BLaER1 treated with 17β-estradiol and CSF1 and Interleukin-3, amounts not matched to agents 10 nM and 100 nM (cell line): ENCODE measurements around the gene GFPT2.

Experiments used
- H3K27ac ChIP-seq, 11 experiments: shearing (Covaris generic); formaldehyde crosslinking; 2 replicates each; pipeline ENCODE4 v1.8.1; 2022
- H3K27me3 ChIP-seq, 11 experiments: shearing (Covaris generic); formaldehyde crosslinking; 2 replicates each; pipeline ENCODE4 v1.8.1; 2022
- H3K36me3 ChIP-seq, 11 experiments: shearing (Covaris generic); formaldehyde crosslinking; 2 replicates each; pipeline ENCODE4 v1.8.1; 2022
- H3K4me1 ChIP-seq, 10 experiments: shearing (Covaris generic); formaldehyde crosslinking; 2 replicates each; pipeline ENCODE4 v1.8.1; 2022
- H3K4me2 ChIP-seq, 11 experiments: shearing (Covaris generic); formaldehyde crosslinking; 2 replicates each; pipeline ENCODE4 v1.8.1; 2022
- H3K4me3 ChIP-seq, 10 experiments: shearing (Covaris generic); formaldehyde crosslinking; 2 replicates each; pipeline ENCODE4 v1.8.1; 2022
- H3K9ac ChIP-seq, 11 experiments: shearing (Covaris generic); formaldehyde crosslinking; 2 replicates each; pipeline ENCODE4 v1.8.1; 2022
- H3K9me3 ChIP-seq, 11 experiments: shearing (Covaris generic); formaldehyde crosslinking; replicated peaks in 1 of 11; 2 replicates each; pipeline ENCODE4 v1.8.1; 2022
- H4K20me1 ChIP-seq, 11 experiments: shearing (Covaris generic); formaldehyde crosslinking; 2 replicates each; pipeline ENCODE4 v1.8.1; 2022
- Cebpa-rat ChIP-seq, 11 experiments: shearing (Covaris generic); IDR thresholded peaks; 2 replicates each; pipeline ENCODE4 v1.8.1; 2022

The GFPT2 gene

DNA sequence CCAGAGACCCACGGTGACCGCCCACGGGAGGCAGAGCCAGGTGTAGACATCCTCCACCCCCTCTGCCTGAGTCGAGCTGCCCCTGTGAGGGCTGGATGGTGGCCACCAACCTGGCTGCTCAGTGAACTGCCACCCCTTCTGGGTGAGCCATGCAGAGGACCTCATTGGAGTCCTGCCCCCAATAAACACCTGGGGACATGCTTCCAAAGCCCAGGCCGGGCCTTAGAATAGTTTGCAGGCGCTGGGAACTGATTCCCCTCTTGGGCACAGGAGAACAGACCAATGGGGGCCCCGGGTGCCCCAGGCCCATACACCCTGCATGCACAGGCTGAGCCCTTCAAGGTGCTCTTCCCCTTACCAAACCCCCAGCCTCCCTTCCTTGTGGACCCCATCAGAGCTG lies 38.1 kb upstream of the GFPT2 start:
- Histone ChIP-seq H3K27me3 (no peaks in the 10 kb centered on the region), H3K4me1 (no peaks in the 10 kb centered on the region), H3K9ac (no peak overlapping the region), H3K4me3 (no peak overlapping the region), H3K4me2 (no peak overlapping the region), H3K36me3 (no peaks in the 10 kb centered on the region), H4K20me1 (no peaks in the 10 kb centered on the region; a peak in 1 of 22 replicates), H3K27ac (no peak overlapping the region), H3K9me3 (no peaks in the 10 kb centered on the region)
- TF ChIP-seq Cebpa-rat (IDR thresholded peaks at IDR 0.05) = no peak

- H3K4me2 ChIP-seq = no peak overlapping the region
- H3K27me3 ChIP-seq = no peaks in the 10 kb centered on the region
- H3K4me3 ChIP-seq = no peak overlapping the region
- no peaks in the 10 kb centered on the region; a peak in 1 of 22 replicates for H4K20me1 ChIP-seq
- no peaks in the 10 kb centered on the region for H3K9me3 ChIP-seq
- TF ChIP-seq Cebpa-rat (IDR thresholded peaks at IDR 0.05) = no peak
- H3K4me1 ChIP-seq = no peaks in the 10 kb centered on the region
- H3K36me3 ChIP-seq = no peaks in the 10 kb centered on the region
- no peak overlapping the region for H3K9ac ChIP-seq
- no peak overlapping the region for H3K27ac ChIP-seq
Observed at GRCh38 chr5:180390441-180391190, 37.5 kb upstream of the GFPT2 start.

- no peaks in the 10 kb centered on the region for H3K9me3 ChIP-seq
- H3K27me3 ChIP-seq = no peaks in the 10 kb centered on the region
- no peak overlapping the region for H3K9ac ChIP-seq
- H4K20me1 ChIP-seq = no peaks in the 10 kb centered on the region
- TF ChIP-seq Cebpa-rat (IDR thresholded peaks at IDR 0.05) = no peak
- H3K4me2 ChIP-seq = no peak overlapping the region
- no peaks in the 10 kb centered on the region for H3K36me3 ChIP-seq
- no peaks in the 10 kb centered on the region for H3K4me1 ChIP-seq
- H3K27ac ChIP-seq = no peak overlapping the region
- H3K4me3 ChIP-seq = no peak overlapping the region
Observed at GRCh38 chr5:180389252-180390101, 36.3 kb upstream of the GFPT2 start.

GRCh38 chr5:180387798-180388197 lies 34.7 kb upstream of the GFPT2 start:
- no peaks in the 10 kb centered on the region for H4K20me1 ChIP-seq
- H3K4me3 ChIP-seq = no peak overlapping the region
- TF ChIP-seq Cebpa-rat (IDR thresholded peaks at IDR 0.05) = no peak
- no peak overlapping the region for H3K4me2 ChIP-seq
- no peaks in the 10 kb centered on the region for H3K27me3 ChIP-seq
- H3K27ac ChIP-seq = no peak overlapping the region
- H3K9me3 ChIP-seq = no peaks in the 10 kb centered on the region
- H3K36me3 ChIP-seq = no peaks in the 10 kb centered on the region
- peaks cover 0 to 3% (median under 1%) of the 10 kb centered on the region in 10 experiments; a peak in 7 of 20 replicates for H3K4me1 ChIP-seq
- no peak overlapping the region for H3K9ac ChIP-seq

DNA sequence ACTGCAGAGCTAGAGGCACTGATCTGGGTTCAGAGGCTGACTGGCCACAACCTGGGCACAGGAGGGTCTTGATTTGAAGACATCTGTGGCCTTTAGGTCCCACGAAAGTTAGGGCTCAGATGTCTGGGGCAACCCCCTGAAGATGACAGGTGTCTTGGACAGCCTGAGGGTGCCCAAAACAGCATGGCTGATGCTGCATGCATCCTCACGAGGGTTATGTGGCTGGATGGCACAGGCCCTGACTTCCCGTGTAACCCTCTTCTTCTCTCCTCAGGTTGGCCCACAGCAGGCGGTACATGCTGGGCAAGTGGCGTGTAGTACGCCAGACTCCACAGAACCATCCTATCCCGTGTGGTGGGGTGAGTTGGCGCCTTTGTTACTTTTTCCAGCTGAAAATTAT lies 29.8 kb upstream of the GFPT2 start:
- Histone ChIP-seq H4K20me1 (no peaks in the 10 kb centered on the region; a peak in 1 of 22 replicates), H3K27ac (no peak overlapping the region), H3K4me2 (peak overlapping the region in 6 of 11 experiments; percentile 75 to 84 (median 83); a peak in 6 of 22 replicates), H3K9me3 (no peaks in the 10 kb centered on the region), H3K36me3 (no peaks in the 10 kb centered on the region), H3K9ac (no peak overlapping the region), H3K27me3 (no peaks in the 10 kb centered on the region), H3K4me3 (no peak overlapping the region), H3K4me1 (peaks cover 5 to 36% (median 25%) of the 10 kb centered on the region in 10 experiments; a peak in 18 of 20 replicates)
- TF ChIP-seq Cebpa-rat (IDR thresholded peaks at IDR 0.05) = no peak

DNA sequence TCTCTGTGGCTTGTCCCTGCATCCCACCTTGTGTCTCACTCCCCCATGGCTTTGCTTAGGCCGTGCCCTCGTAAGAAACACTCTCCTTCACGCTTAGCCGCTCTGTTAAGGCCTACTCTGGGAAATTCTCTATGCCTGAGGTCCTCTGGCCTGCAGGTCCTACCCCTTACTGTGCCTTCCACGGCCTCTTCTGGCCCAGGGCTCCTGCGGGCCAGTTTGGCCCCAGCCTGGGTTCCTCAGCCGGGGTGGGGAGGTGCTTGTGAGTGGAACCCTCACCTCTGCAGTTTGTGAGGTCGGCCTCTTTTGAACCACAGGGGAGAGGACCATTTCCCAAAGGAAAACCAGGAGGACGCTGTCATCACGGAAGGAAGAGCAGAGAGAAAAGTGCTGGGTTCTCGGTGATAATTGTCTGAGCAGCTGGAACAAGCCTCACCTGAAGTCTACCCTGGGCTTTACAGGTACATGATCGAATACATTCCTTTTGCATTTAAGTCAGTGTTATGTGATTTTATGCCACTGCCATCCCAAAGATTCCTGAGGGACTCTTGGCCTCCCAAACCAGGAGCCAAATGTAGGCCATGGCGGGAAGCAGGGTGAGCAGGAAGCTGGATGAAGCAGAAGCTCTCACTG lies 28.8 kb upstream of the GFPT2 start:
- H3K27ac ChIP-seq = peak overlapping the region in 3 of 11 experiments; percentile 43 to 46 (median 46); a peak in 5 of 22 replicates
- peak overlapping the region; percentile 4 to 84 (median 75); a peak in 21 of 22 replicates for H3K4me2 ChIP-seq
- peaks cover 5 to 36% (median 25%) of the 10 kb centered on the region in 10 experiments; a peak in 18 of 20 replicates for H3K4me1 ChIP-seq
- no peaks in the 10 kb centered on the region for H3K36me3 ChIP-seq
- peaks cover 0 to 4% (median 0%) of the 10 kb centered on the region in 11 experiments; a peak in 2 of 22 replicates for H4K20me1 ChIP-seq
- no peak overlapping the region for H3K4me3 ChIP-seq
- no peaks in the 10 kb centered on the region for H3K27me3 ChIP-seq
- H3K9ac ChIP-seq = peak overlapping the region in 5 of 11 experiments; percentile 15 to 53 (median 42); a peak in 6 of 22 replicates
- no peaks in the 10 kb centered on the region for H3K9me3 ChIP-seq
- TF ChIP-seq Cebpa-rat (IDR thresholded peaks at IDR 0.05) = no peak

DNA sequence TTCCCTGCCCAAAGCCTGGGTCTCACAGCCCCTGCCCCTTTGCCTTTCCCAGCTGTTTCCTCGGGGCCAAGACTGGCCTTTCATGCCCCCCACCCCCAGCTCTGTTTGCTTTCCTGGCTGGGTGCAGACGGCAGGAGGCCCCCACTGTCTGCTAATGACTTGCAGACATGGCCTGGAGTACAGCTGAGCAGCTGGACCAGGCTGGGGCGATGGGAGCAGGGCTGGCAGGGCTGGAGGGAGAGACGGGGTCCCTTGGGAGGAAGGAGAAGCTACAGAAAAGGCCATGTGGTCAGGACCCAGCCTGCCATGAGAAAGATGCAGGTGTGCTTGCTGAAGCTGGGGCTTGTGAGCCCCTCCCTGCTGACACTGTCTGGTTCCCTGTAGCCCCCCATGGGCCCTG lies 28.3 kb upstream of the GFPT2 start:
- Histone ChIP-seq H3K4me3 (no peak overlapping the region), H4K20me1 (peaks cover 0 to 4% (median 0%) of the 10 kb centered on the region in 11 experiments; a peak in 2 of 22 replicates), H3K4me1 (peaks cover 5 to 36% (median 25%) of the 10 kb centered on the region in 10 experiments; a peak in 18 of 20 replicates), H3K9me3 (no peaks in the 10 kb centered on the region), H3K4me2 (peak overlapping the region; percentile 4 to 84 (median 75); a peak in 21 of 22 replicates), H3K27me3 (no peaks in the 10 kb centered on the region), H3K36me3 (no peaks in the 10 kb centered on the region), H3K27ac (peak overlapping the region in 4 of 11 experiments; percentile 43 to 54 (median 46); a peak in 9 of 22 replicates), H3K9ac (peak overlapping the region in 5 of 11 experiments; percentile 15 to 53 (median 42); a peak in 7 of 22 replicates)
- TF ChIP-seq Cebpa-rat (IDR thresholded peaks at IDR 0.05) = no peak

GRCh38 chr5:180380856-180381255 lies 27.7 kb upstream of the GFPT2 start:
- H3K27ac ChIP-seq = peak overlapping the region in 4 of 11 experiments; percentile 43 to 54 (median 46); a peak in 8 of 22 replicates
- no peaks in the 10 kb centered on the region for H3K9me3 ChIP-seq
- no peaks in the 10 kb centered on the region for H3K36me3 ChIP-seq
- H3K27me3 ChIP-seq = no peaks in the 10 kb centered on the region
- H3K4me1 ChIP-seq = peaks cover 5 to 36% (median 25%) of the 10 kb centered on the region in 10 experiments; a peak in 18 of 20 replicates
- H3K4me2 ChIP-seq = peak overlapping the region in 9 of 11 experiments; percentile 67 to 84 (median 80); a peak in 18 of 22 replicates
- H3K9ac ChIP-seq = peak overlapping the region in 4 of 11 experiments; percentile 15 to 53 (median 46); a peak in 7 of 22 replicates
- peaks cover 0 to 4% (median 0%) of the 10 kb centered on the region in 11 experiments; a peak in 2 of 22 replicates for H4K20me1 ChIP-seq
- H3K4me3 ChIP-seq = no peak overlapping the region
- no peak for TF ChIP-seq Cebpa-rat (IDR thresholded peaks at IDR 0.05)
